Stimulated activated CD8-positive, alpha-beta memory T cell treated with anti-CD3 and anti-CD28 coated beads, Interleukin-2, amount 100 ng/mL, for 1 hour (primary cell): ENCODE data around the gene CCDC172.
"Not testable (repeated sequence)": the region's sequence is repeated elsewhere in the genome, so short reads cannot be mapped to it uniquely, and the experiment has no call there.

ENCODE experiments used
- DNase-seq, 2 donors: peaks; one replicate each; pipeline ENCODE4 v3.0.0-alpha.2; 2020; ENCODE audit warnings: low read depth in 2 of 2

CCDC172 gene

GRCh38 chr10:116336866-116337265, 12.6 kb downstream of the CCDC172 start:
- DNase-seq, result no peak

- no peak for DNase-seq
Observed at GRCh38 chr10:116352125-116352524, 27.9 kb downstream of the CCDC172 start.

- DNase-seq, result no peak
Observed at GRCh38 chr10:116353817-116354216, 29.6 kb downstream of the CCDC172 start.

- no peak for DNase-seq
Observed at GRCh38 chr10:116355341-116355740, 31.1 kb downstream of the CCDC172 start.

- DNase-seq, result no peak
Observed at GRCh38 chr10:116356833-116357232, 32.6 kb downstream of the CCDC172 start.

GRCh38 chr10:116364868-116365267, 40.6 kb downstream of the CCDC172 start:
- DNase-seq, result no peak

GRCh38 chr10:116371737-116372136, 47.5 kb downstream of the CCDC172 start:
- DNase-seq, result no peak

GRCh38 chr10:116382290-116382689, 58.0 kb downstream of the CCDC172 start:
- DNase-seq, result no peak

- no peak for DNase-seq
Observed at GRCh38 chr10:116385311-116385710, 61.1 kb downstream of the CCDC172 start.

- no peak for DNase-seq
Observed at GRCh38 chr10:116385994-116386809, 62.0 kb downstream of the CCDC172 start.

- not testable (repeated sequence) for DNase-seq
Observed at GRCh38 chr10:116393246-116393831, 69.1 kb downstream of the CCDC172 start.

GRCh38 chr10:116395223-116395985, 71.2 kb downstream of the CCDC172 start:
- DNase-seq, result no peak

GRCh38 chr10:116398224-116398623, 74.0 kb downstream of the CCDC172 start:
- no peak for DNase-seq

- no peak for DNase-seq
Observed at GRCh38 chr10:116402858-116403257, 78.6 kb downstream of the CCDC172 start.

GRCh38 chr10:116403740-116404250, 79.5 kb downstream of the CCDC172 start:
- DNase-seq, result no peak

GRCh38 chr10:116408719-116409118, 84.5 kb downstream of the CCDC172 start:
- no peak for DNase-seq

- no peak for DNase-seq
Observed at GRCh38 chr10:116410351-116410750, 86.1 kb downstream of the CCDC172 start.

GRCh38 chr10:116417821-116418220, 93.6 kb downstream of the CCDC172 start:
- no peak for DNase-seq

- DNase-seq, result no peak
Observed at GRCh38 chr10:116418389-116418788, 94.1 kb downstream of the CCDC172 start.

GRCh38 chr10:116421815-116422214, 97.6 kb downstream of the CCDC172 start:
- DNase-seq, result no peak

GRCh38 chr10:116427671-116428070, 103.4 kb downstream of the CCDC172 start, which contains the start of gene PNLIPRP3:
Gene PNLIPRP3, plus strand, starts transcription at chr10:116427847. Its CDS starts 166 bp downstream, at chr10:116428013.
- no peak for DNase-seq

GRCh38 chr10:116429288-116429977, 105.2 kb downstream of the CCDC172 start:
- no peak for DNase-seq
